H1 (cell line): Measurements from ENCODE around the gene OSBPL3.

Experiments
- EZH2 ChIP-seq: fragments of 200-600 bp; sonication (generic); IDR thresholded peaks from 2 replicates; pipeline ENCODE4 v1.7.1; 2012; ENCODE audit warnings: low read depth, mild to moderate bottlenecking, moderate library complexity, low read length, inconsistent platforms; ENCODE audit not compliant: severe bottlenecking
- GABPA ChIP-seq: IDR thresholded peaks from 2 replicates; pipeline ENCODE4 v1.6.1; 2011; ENCODE audit warnings: mild to moderate bottlenecking, low read length, moderate library complexity, borderline replicate concordance; ENCODE audit not compliant: insufficient read depth
- PHF8 ChIP-seq: fragments of 200-600 bp; sonication (generic); conservative IDR thresholded peaks from 2 replicates; pipeline ENCODE4 v1.7.1; 2012; ENCODE audit warnings: low read depth, mild to moderate bottlenecking, inconsistent platforms, low read length, moderate library complexity
- POLR2A ChIP-seq, 2 experiments: IDR thresholded peaks; 1 replicate in 1 of 2; 2 replicates in 1 of 2; pipeline ENCODE4 v1.6.1; 2011; ENCODE audit warnings: low read depth in 2 of 2, low read length in 2 of 2, mild to moderate bottlenecking in 2 of 2; ENCODE audit errors: control extremely low read depth in 1 of 2
- RAD21 ChIP-seq, 2 experiments: IDR thresholded peaks in 1 of 2; conservative IDR thresholded peaks in 1 of 2; 2 replicates each; pipeline ENCODE4 v1.6.1; 2011; ENCODE audit warnings: low read depth in 2 of 2, low read length in 2 of 2, improper control_type of control experiment in 1 of 2, inconsistent platforms in 1 of 2, mild to moderate bottlenecking in 1 of 2, moderate library complexity in 1 of 2
- RXRA ChIP-seq: IDR thresholded peaks from 2 replicates; pipeline ENCODE4 v1.6.1; 2011; ENCODE audit warnings: low read depth, mild to moderate bottlenecking, low read length, moderate library complexity; ENCODE audit not compliant: insufficient read depth
- TF ChIP-seq, protein P1 (sequence below), 3 experiments: IDR thresholded peaks; 1 replicate in 2 of 3; 2 replicates in 1 of 3; pipeline versions ENCODE4 v1.5.1 to v1.6.1; 2011; ENCODE audit warnings: low read length in 3 of 3, mild to moderate bottlenecking in 3 of 3, inconsistent platforms in 2 of 3, low read depth in 1 of 3, moderate library complexity in 1 of 3; ENCODE audit not compliant: insufficient read depth in 1 of 3; ENCODE audit errors: control extremely low read depth in 1 of 3
- TF ChIP-seq, protein P2 (sequence below): IDR thresholded peaks from 2 replicates; pipeline ENCODE4 v1.6.1; 2011; ENCODE audit warnings: low read length, improper control_type of control experiment

GRCh38 chr7:24873944-24874343, 106.0 kb downstream of the OSBPL3 start:
- no peak for TF ChIP-seq RXRA
- no peak for TF ChIP-seq GABPA
- no peak for TF ChIP-seq EZH2
- TF ChIP-seq, protein P1, sequence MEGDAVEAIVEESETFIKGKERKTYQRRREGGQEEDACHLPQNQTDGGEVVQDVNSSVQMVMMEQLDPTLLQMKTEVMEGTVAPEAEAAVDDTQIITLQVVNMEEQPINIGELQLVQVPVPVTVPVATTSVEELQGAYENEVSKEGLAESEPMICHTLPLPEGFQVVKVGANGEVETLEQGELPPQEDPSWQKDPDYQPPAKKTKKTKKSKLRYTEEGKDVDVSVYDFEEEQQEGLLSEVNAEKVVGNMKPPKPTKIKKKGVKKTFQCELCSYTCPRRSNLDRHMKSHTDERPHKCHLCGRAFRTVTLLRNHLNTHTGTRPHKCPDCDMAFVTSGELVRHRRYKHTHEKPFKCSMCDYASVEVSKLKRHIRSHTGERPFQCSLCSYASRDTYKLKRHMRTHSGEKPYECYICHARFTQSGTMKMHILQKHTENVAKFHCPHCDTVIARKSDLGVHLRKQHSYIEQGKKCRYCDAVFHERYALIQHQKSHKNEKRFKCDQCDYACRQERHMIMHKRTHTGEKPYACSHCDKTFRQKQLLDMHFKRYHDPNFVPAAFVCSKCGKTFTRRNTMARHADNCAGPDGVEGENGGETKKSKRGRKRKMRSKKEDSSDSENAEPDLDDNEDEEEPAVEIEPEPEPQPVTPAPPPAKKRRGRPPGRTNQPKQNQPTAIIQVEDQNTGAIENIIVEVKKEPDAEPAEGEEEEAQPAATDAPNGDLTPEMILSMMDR (IDR thresholded peaks at IDR 0.05; ENCODE audit: control extremely low read depth in 1 of 3, insufficient read depth in 1 of 3, low read depth in 1 of 3, low read length in 3 of 3), result no peak
- no peak for TF ChIP-seq PHF8
- no peak for TF ChIP-seq RAD21 (IDR thresholded peaks at IDR 0.05 in 1 of 2, conservative IDR thresholded peaks at IDR 0.05 in 1 of 2; ENCODE audit: low read depth in 2 of 2, low read length in 2 of 2)
- no peak for TF ChIP-seq POLR2A (IDR thresholded peaks at IDR 0.05; ENCODE audit: control extremely low read depth in 1 of 2, low read depth in 2 of 2, low read length in 2 of 2)
- TF ChIP-seq, protein P2, sequence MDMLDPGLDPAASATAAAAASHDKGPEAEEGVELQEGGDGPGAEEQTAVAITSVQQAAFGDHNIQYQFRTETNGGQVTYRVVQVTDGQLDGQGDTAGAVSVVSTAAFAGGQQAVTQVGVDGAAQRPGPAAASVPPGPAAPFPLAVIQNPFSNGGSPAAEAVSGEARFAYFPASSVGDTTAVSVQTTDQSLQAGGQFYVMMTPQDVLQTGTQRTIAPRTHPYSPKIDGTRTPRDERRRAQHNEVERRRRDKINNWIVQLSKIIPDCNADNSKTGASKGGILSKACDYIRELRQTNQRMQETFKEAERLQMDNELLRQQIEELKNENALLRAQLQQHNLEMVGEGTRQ, result no peak
